GM23338 (cell line): ENCODE measurements around the gene TCIRG1. TPM values are rescaled to one million over a fixed set of nuclear protein-coding genes. Genes with fewer than 3 reads are reported as not detected.

Experiments used
- ATAC-seq: fragments of 200-7000 bp; cut with Tn5 transposase; 3 replicates; pipeline ENCODE4 v1.9.1; 2020
- DNase-seq: peaks from one replicate; pipeline ENCODE4 v3.0.0-alpha.2; 2015; ENCODE audit warnings: low spot score
- H2AFZ ChIP-seq: fragments of 200-600 bp; sonication (generic); 2 replicates; pipeline ENCODE4 v1.8.0; 2016; ENCODE audit warnings: antibody characterized with exemption, mild to moderate bottlenecking, moderate library complexity
- H3F3A ChIP-seq: fragments of 200-600 bp; sonication (generic); replicated peaks from 2 replicates; pipeline ENCODE4 v1.8.0; 2017; ENCODE audit warnings: antibody characterized with exemption, mixed run types, low read depth
- H3K27ac ChIP-seq: fragments of 200-600 bp; sonication (generic); 2 replicates; pipeline ENCODE4 v1.6.1; 2016; ENCODE audit warnings: low read depth
- H3K27me3 ChIP-seq: fragments of 200-600 bp; sonication (generic); 2 replicates; pipeline ENCODE4 v1.8.0; 2016; ENCODE audit warnings: mild to moderate bottlenecking, mixed run types, moderate library complexity; ENCODE audit not compliant: insufficient read depth
- H3K36me3 ChIP-seq: fragments of 200-600 bp; sonication (generic); 2 replicates; pipeline ENCODE4 v1.8.0; 2016; ENCODE audit warnings: mild to moderate bottlenecking; ENCODE audit not compliant: insufficient read depth
- H3K4me1 ChIP-seq: fragments of 200-600 bp; sonication (generic); 2 replicates; pipeline ENCODE4 v1.8.0; 2016; ENCODE audit warnings: mild to moderate bottlenecking, moderate library complexity; ENCODE audit not compliant: insufficient read depth
- H3K4me2 ChIP-seq: fragments of 200-600 bp; sonication (generic); 2 replicates; pipeline ENCODE4 v1.7.1; 2017; ENCODE audit warnings: mixed run types
- H3K4me3 ChIP-seq: fragments of 200-600 bp; sonication (generic); 2 replicates; pipeline ENCODE4 v1.6.1; 2016; ENCODE audit warnings: mixed run types
- H3K79me2 ChIP-seq: fragments of 200-600 bp; sonication (generic); replicated peaks from 2 replicates; pipeline ENCODE4 v1.8.0; 2017; ENCODE audit warnings: mild to moderate bottlenecking; ENCODE audit not compliant: insufficient read depth
- H3K9me2 ChIP-seq: fragments of 200-600 bp; sonication (generic); 2 replicates; pipeline ENCODE4 v1.8.0; 2017; ENCODE audit not compliant: insufficient read depth
- H4K20me1 ChIP-seq: fragments of 200-600 bp; sonication (generic); replicated peaks from 2 replicates; pipeline ENCODE4 v1.8.0; 2017; ENCODE audit warnings: mild to moderate bottlenecking; ENCODE audit not compliant: insufficient read depth
- H3K27ac Mint-ChIP-seq: 2 replicates; pipeline ENCODE4 v1.8.0; 2020; ENCODE audit warnings: inconsistent platforms, mild to moderate bottlenecking, moderate library complexity, mixed read lengths
- H3K27me3 Mint-ChIP-seq: 3 replicates; pipeline ENCODE4 v1.8.0; 2022; ENCODE audit warnings: low read depth, mild to moderate bottlenecking, moderate library complexity, mixed read lengths, inconsistent platforms; ENCODE audit not compliant: insufficient read depth, poor library complexity
- H3K36me3 Mint-ChIP-seq: 3 replicates; pipeline ENCODE4 v1.8.0; 2021; ENCODE audit warnings: low read depth, mild to moderate bottlenecking, inconsistent platforms, moderate library complexity, mixed read lengths
- H3K4me1 Mint-ChIP-seq: 3 replicates; pipeline ENCODE4 v1.8.0; 2020; ENCODE audit warnings: mild to moderate bottlenecking, inconsistent platforms, mixed read lengths
- H3K4me3 Mint-ChIP-seq: 3 replicates; pipeline ENCODE4 v1.8.0; 2021; ENCODE audit warnings: moderate library complexity, mild to moderate bottlenecking, inconsistent platforms, mixed read lengths
- H3K9me3 Mint-ChIP-seq: 3 replicates; pipeline ENCODE4 v1.8.0; 2020; ENCODE audit warnings: moderate library complexity, mild to moderate bottlenecking, inconsistent platforms, mixed read lengths
- CREB1 ChIP-seq: fragments of 250-450 bp; sonication (Bioruptor Pico); IDR thresholded peaks from 2 replicates; pipeline ENCODE4 v1.5.0; 2020; ENCODE audit warnings: low read depth, mild to moderate bottlenecking, moderate library complexity
- EZH2 ChIP-seq: fragments of 200-600 bp; sonication (generic); IDR thresholded peaks from one replicate; pipeline ENCODE4 v1.8.0; 2017; ENCODE audit warnings: antibody characterized with exemption, mild to moderate bottlenecking, low read depth; ENCODE audit not compliant: unreplicated experiment
- EZH2phosphoT487 ChIP-seq: fragments of 200-600 bp; sonication (generic); IDR thresholded peaks from one replicate; pipeline ENCODE4 v1.8.1; 2018; ENCODE audit warnings: antibody characterized with exemption; ENCODE audit not compliant: unreplicated experiment
- JUNB ChIP-seq: IDR thresholded peaks from one replicate; pipeline ENCODE4 v1.6.1; 2016; ENCODE audit warnings: antibody characterized with exemption; ENCODE audit not compliant: unreplicated experiment
- NANOG ChIP-seq: IDR thresholded peaks from 2 replicates; pipeline ENCODE4 v1.6.1; 2016; ENCODE audit warnings: antibody characterized with exemption, borderline replicate concordance
- POLR2AphosphoS5 ChIP-seq: IDR thresholded peaks from 2 replicates; pipeline ENCODE4 v1.6.1; 2016; ENCODE audit warnings: antibody characterized with exemption, low read depth
- STAT1 ChIP-seq: IDR thresholded peaks from one replicate; pipeline ENCODE4 v1.6.1; 2016; ENCODE audit warnings: antibody characterized with exemption; ENCODE audit not compliant: unreplicated experiment
- ZNF114 ChIP-seq: fragments of 250-450 bp; sonication (Bioruptor Pico); IDR thresholded peaks from 2 replicates; pipeline ENCODE4 v1.5.0; 2020; ENCODE audit warnings: mild to moderate bottlenecking, moderate library complexity
- ZNF331 ChIP-seq: fragments of 250-450 bp; sonication (Bioruptor Pico); IDR thresholded peaks from 2 replicates; pipeline ENCODE4 v1.5.0; 2020; ENCODE audit warnings: low read depth, mild to moderate bottlenecking, moderate library complexity
- polyA plus RNA-seq: library from polyadenylated mRNA; unstranded; fragments of >200 nt; fragmentation: Nextera tagmentation; extraction: Ambion mirVana; gene quantifications from 2 replicates; pipeline ENCODE4 v1.2.1, GENCODE V29; 2016
- total RNA-seq: library from RNA; depleted of rRNA; stranded (reverse); fragments of >200 nt; shearing (Covaris generic); gene quantifications from 2 replicates; pipeline ENCODE4 v1.2.3, GENCODE V29; 2014
- TF ChIP-seq, protein P1 (sequence below): IDR thresholded peaks from one replicate; pipeline ENCODE4 v1.6.1; 2018; ENCODE audit warnings: antibody characterized with exemption; ENCODE audit not compliant: unreplicated experiment
- TF ChIP-seq, protein P2 (sequence below), 2 experiments: fragments of 200-600 bp in 1 of 2; sonication (generic) in 1 of 2; conservative IDR thresholded peaks; 2 replicates each; pipeline versions ENCODE4 v1.5.1 to v1.6.1; 2016 to 2017; ENCODE audit warnings: antibody characterized with exemption in 2 of 2, low read depth in 2 of 2, mild to moderate bottlenecking in 2 of 2, moderate library complexity in 1 of 2
- TF ChIP-seq, protein P3 (sequence below): IDR thresholded peaks from 2 replicates; pipeline ENCODE4 v1.6.1; 2016; ENCODE audit warnings: antibody characterized with exemption

Gene TCIRG1
- total and polyA plus RNA-seq, 2 experiments from 2014 or later: 20.4 to 40.4 TPM

DNA sequence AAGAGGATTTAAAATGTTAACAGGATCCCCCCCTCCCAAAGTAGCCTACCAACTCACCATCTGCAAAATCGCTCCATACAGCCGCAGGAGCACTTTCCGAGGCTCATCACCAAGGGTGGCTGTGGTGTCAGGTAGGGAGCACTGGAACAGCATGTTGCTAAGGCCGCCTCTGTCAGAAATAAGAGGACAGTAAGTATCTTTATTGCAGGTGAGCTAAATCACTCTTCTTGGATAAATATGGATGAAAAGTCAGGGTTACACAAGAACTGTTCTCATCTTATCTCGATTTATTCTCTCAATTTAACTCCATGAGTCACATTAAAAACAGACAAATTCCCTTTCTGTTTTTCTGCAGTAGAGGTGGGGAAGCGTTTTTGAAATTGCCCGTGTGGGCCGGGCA is 58.1 kb downstream of the TCIRG1 start:
- Histone ChIP-seq H3K79me2 (peaks cover 93% of the 10 kb centered on the region), H2AFZ (no peak overlapping the region), H3K4me2 (no peak overlapping the region), H4K20me1 (peaks cover 55% of the 10 kb centered on the region), H3K9me2 (no peaks in the 10 kb centered on the region), H3K27ac (peak overlapping the region; percentile 17; the same call in 1 of the 2 replicates), H3K36me3 (no peaks in the 10 kb centered on the region), H3K4me3 (no peak overlapping the region), H3K4me1 (peaks cover 3% of the 10 kb centered on the region; the same call in 1 of the 2 replicates), H3K27me3 (no peaks in the 10 kb centered on the region), H3F3A (0 out of 2 replicates have a peak, but pooled peaks cover 4% of the 10 kb centered on the region)
- peaks cover 18% of the 10 kb centered on the region for H3K4me1 Mint-ChIP-seq
- H3K36me3 Mint-ChIP-seq: peaks cover 17% of the 10 kb centered on the region
- no peak for TF ChIP-seq NANOG
- no peak for TF ChIP-seq EZH2
- TF ChIP-seq EZH2phosphoT487: no peak
- TF ChIP-seq, protein P1, sequence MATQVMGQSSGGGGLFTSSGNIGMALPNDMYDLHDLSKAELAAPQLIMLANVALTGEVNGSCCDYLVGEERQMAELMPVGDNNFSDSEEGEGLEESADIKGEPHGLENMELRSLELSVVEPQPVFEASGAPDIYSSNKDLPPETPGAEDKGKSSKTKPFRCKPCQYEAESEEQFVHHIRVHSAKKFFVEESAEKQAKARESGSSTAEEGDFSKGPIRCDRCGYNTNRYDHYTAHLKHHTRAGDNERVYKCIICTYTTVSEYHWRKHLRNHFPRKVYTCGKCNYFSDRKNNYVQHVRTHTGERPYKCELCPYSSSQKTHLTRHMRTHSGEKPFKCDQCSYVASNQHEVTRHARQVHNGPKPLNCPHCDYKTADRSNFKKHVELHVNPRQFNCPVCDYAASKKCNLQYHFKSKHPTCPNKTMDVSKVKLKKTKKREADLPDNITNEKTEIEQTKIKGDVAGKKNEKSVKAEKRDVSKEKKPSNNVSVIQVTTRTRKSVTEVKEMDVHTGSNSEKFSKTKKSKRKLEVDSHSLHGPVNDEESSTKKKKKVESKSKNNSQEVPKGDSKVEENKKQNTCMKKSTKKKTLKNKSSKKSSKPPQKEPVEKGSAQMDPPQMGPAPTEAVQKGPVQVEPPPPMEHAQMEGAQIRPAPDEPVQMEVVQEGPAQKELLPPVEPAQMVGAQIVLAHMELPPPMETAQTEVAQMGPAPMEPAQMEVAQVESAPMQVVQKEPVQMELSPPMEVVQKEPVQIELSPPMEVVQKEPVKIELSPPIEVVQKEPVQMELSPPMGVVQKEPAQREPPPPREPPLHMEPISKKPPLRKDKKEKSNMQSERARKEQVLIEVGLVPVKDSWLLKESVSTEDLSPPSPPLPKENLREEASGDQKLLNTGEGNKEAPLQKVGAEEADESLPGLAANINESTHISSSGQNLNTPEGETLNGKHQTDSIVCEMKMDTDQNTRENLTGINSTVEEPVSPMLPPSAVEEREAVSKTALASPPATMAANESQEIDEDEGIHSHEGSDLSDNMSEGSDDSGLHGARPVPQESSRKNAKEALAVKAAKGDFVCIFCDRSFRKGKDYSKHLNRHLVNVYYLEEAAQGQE: no peak
- no peak for TF ChIP-seq POLR2AphosphoS5
- no peak for TF ChIP-seq JUNB
- TF ChIP-seq, protein P2, sequence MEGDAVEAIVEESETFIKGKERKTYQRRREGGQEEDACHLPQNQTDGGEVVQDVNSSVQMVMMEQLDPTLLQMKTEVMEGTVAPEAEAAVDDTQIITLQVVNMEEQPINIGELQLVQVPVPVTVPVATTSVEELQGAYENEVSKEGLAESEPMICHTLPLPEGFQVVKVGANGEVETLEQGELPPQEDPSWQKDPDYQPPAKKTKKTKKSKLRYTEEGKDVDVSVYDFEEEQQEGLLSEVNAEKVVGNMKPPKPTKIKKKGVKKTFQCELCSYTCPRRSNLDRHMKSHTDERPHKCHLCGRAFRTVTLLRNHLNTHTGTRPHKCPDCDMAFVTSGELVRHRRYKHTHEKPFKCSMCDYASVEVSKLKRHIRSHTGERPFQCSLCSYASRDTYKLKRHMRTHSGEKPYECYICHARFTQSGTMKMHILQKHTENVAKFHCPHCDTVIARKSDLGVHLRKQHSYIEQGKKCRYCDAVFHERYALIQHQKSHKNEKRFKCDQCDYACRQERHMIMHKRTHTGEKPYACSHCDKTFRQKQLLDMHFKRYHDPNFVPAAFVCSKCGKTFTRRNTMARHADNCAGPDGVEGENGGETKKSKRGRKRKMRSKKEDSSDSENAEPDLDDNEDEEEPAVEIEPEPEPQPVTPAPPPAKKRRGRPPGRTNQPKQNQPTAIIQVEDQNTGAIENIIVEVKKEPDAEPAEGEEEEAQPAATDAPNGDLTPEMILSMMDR (conservative IDR thresholded peaks at IDR 0.05; ENCODE audit: low read depth in 2 of 2): no peak
- TF ChIP-seq STAT1: no peak
- TF ChIP-seq CREB1 (CRISPR knock-in tag): no peak
- no peak for TF ChIP-seq ZNF114
- TF ChIP-seq ZNF331 (CRISPR knock-in tag): no peak
- TF ChIP-seq, protein P3, sequence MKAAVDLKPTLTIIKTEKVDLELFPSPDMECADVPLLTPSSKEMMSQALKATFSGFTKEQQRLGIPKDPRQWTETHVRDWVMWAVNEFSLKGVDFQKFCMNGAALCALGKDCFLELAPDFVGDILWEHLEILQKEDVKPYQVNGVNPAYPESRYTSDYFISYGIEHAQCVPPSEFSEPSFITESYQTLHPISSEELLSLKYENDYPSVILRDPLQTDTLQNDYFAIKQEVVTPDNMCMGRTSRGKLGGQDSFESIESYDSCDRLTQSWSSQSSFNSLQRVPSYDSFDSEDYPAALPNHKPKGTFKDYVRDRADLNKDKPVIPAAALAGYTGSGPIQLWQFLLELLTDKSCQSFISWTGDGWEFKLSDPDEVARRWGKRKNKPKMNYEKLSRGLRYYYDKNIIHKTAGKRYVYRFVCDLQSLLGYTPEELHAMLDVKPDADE: no peak
- no peak for DNase-seq
- H3K27ac Mint-ChIP-seq: no peak overlapping the region
- H3K4me3 Mint-ChIP-seq: no peak overlapping the region
- ATAC-seq: no peak
- no peaks in the 10 kb centered on the region for H3K9me3 Mint-ChIP-seq
- H3K27me3 Mint-ChIP-seq: peaks cover 2% of the 10 kb centered on the region
